ENCODE measurements around the gene GPR162.

The GPR162 gene

DNA sequence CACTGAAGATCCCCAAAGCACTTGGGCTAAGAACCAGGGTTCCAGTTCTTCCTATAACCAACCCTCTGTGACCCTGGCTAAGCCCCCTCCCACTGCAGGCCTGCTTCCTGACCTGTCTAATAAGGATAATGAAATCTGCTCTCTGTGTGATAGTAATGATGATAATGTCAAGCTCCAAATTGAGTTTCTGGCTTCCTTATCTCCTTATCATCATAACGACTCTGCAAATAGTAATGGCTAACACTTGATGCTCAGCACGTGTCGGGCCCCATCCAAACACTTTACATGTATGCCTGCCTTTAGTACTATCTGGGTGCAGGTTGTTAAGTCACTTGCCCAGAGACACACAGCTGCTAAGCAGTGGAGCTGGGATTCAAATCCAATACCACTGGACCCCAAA lies 5.0 kb upstream of the GPR162 start:
- no peaks in the 10 kb centered on the region for H3K79me1 ChIP-seq (replicated peaks; ENCODE audit: low read length, poor library complexity, severe bottlenecking)
- no peak overlapping the region for H3K4ac ChIP-seq (ENCODE audit: low read depth in 1 of 2, low read length in 2 of 2)
- WGBS = 62% methylated on average over 3 of the region's 3 CpGs
- H2AFZ ChIP-seq (ENCODE audit: low read depth, low read length) = no peak overlapping the region
- H3K27me3 ChIP-seq (ENCODE audit: control insufficient read depth in 1 of 2, insufficient read depth in 1 of 2, low read length in 2 of 2) = peaks cover 31 to 69% of the 10 kb centered on the region in 2 experiments
- H3K4me3 ChIP-seq (ENCODE audit: insufficient read depth in 1 of 2, low read depth in 1 of 2, low read length in 2 of 2) = no peak overlapping the region
- H4K8ac ChIP-seq (ENCODE audit: low read length) = no peak overlapping the region
- no peak overlapping the region for H2BK5ac ChIP-seq (ENCODE audit: low read depth, low read length, poor library complexity, severe bottlenecking)
- no peak overlapping the region for H4K91ac ChIP-seq (ENCODE audit: low read length)
- DNase-seq = no peak
- H3K4me2 ChIP-seq (ENCODE audit: low read length, poor library complexity, severe bottlenecking) = no peak overlapping the region
- H3K18ac ChIP-seq (ENCODE audit: low read depth in 1 of 2, low read length in 2 of 2) = no peak overlapping the region
- H3K23ac ChIP-seq (ENCODE audit: low read length in 2 of 2) = no peak overlapping the region
- no peaks in the 10 kb centered on the region for H3K36me3 ChIP-seq (ENCODE audit: control insufficient read depth in 1 of 2, insufficient read depth in 2 of 2, low read depth in 1 of 2, low read length in 2 of 2)
- peaks cover 19% of the 10 kb centered on the region for H3K4me1 ChIP-seq (ENCODE audit: control insufficient read depth, insufficient read depth, low read depth, low read length)
- no peak overlapping the region for H2AK5ac ChIP-seq (ENCODE audit: low read length, severe bottlenecking)
- no peaks in the 10 kb centered on the region for H3K9me3 ChIP-seq (ENCODE audit: control insufficient read depth, low read length)
- no peak overlapping the region for H3K9ac ChIP-seq (ENCODE audit: low read length)
- no peak overlapping the region for H2BK12ac ChIP-seq (ENCODE audit: low read length in 2 of 2)
- H2BK15ac ChIP-seq (ENCODE audit: low read depth, poor library complexity, severe bottlenecking) = no peak overlapping the region
- H3K27ac ChIP-seq (ENCODE audit: low read length, poor library complexity, severe bottlenecking) = no peak overlapping the region
- no peak overlapping the region for H2BK120ac ChIP-seq (ENCODE audit: low read depth, low read length)
- H3K14ac ChIP-seq (ENCODE audit: low read length in 2 of 2) = no peak overlapping the region

DNA sequence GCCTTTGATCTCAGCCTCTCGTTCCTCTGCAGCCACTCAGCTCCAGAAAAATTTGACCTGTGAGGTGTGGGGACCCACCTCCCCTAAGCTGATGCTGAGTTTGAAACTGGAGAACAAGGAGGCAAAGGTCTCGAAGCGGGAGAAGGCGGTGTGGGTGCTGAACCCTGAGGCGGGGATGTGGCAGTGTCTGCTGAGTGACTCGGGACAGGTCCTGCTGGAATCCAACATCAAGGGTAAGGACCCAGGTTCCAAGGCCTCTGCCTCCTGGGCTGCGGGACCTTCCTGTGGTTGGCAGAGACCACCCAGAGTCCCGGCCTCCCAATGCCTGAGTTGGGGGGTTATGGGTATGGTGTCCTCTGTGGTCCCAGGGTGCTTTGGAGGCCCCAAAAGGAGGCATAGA lies 4.5 kb upstream of the GPR162 start:
- H3K4me2 ChIP-seq (ENCODE audit: low read length, poor library complexity, severe bottlenecking) = no peak overlapping the region
- no peak overlapping the region for H3K4me3 ChIP-seq (ENCODE audit: insufficient read depth in 1 of 2, low read depth in 1 of 2, low read length in 2 of 2)
- H2AK5ac ChIP-seq (ENCODE audit: low read length, severe bottlenecking) = no peak overlapping the region
- H3K36me3 ChIP-seq (ENCODE audit: control insufficient read depth in 1 of 2, insufficient read depth in 2 of 2, low read depth in 1 of 2, low read length in 2 of 2) = no peaks in the 10 kb centered on the region
- no peak overlapping the region for H3K9ac ChIP-seq (ENCODE audit: low read length)
- H3K14ac ChIP-seq (ENCODE audit: low read length in 2 of 2) = no peak overlapping the region
- no peak for DNase-seq
- no peak overlapping the region for H2BK5ac ChIP-seq (ENCODE audit: low read depth, low read length, poor library complexity, severe bottlenecking)
- no peak overlapping the region for H2BK120ac ChIP-seq (ENCODE audit: low read depth, low read length)
- no peaks in the 10 kb centered on the region for H3K79me1 ChIP-seq (replicated peaks; ENCODE audit: low read length, poor library complexity, severe bottlenecking)
- H3K27ac ChIP-seq (ENCODE audit: low read length, poor library complexity, severe bottlenecking) = no peak overlapping the region
- H3K27me3 ChIP-seq (ENCODE audit: control insufficient read depth in 1 of 2, insufficient read depth in 1 of 2, low read length in 2 of 2) = peaks cover 35 to 73% of the 10 kb centered on the region in 2 experiments
- H3K9me3 ChIP-seq (ENCODE audit: control insufficient read depth, low read length) = no peaks in the 10 kb centered on the region
- WGBS = 88% methylated on average over 8 of the region's 8 CpGs
- no peak overlapping the region for H3K4ac ChIP-seq (ENCODE audit: low read depth in 1 of 2, low read length in 2 of 2)
- H4K91ac ChIP-seq (ENCODE audit: low read length) = no peak overlapping the region
- H2AFZ ChIP-seq (ENCODE audit: low read depth, low read length) = no peak overlapping the region
- peak overlapping the region; percentile 16 for H2BK15ac ChIP-seq (ENCODE audit: low read depth, poor library complexity, severe bottlenecking)
- H2BK12ac ChIP-seq (ENCODE audit: low read length in 2 of 2) = no peak overlapping the region
- no peak overlapping the region for H3K18ac ChIP-seq (ENCODE audit: low read depth in 1 of 2, low read length in 2 of 2)
- peaks cover 23% of the 10 kb centered on the region for H3K4me1 ChIP-seq (ENCODE audit: control insufficient read depth, insufficient read depth, low read depth, low read length)
- H3K23ac ChIP-seq (ENCODE audit: low read length in 2 of 2) = no peak overlapping the region
- no peak overlapping the region for H4K8ac ChIP-seq (ENCODE audit: low read length)

DNA sequence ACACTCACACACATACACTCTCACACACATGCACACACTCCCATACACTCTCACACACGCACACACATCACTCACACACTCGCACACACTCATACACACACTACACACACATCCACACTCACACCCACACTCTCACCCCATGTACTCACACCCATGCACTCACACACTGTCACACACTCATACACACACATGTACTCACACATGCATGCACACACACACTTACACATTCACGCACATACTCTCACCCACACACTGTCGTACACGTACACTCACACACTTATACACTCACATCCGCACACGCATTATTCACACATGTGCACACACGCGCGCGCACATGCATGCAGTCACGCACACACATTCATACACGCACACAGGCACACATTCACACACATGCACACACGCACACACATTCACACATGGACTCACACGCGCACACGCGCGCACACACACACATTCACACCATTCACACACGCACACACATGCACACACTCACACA lies 3.9 kb upstream of the GPR162 start:
- Histone ChIP-seq H4K8ac (ENCODE audit: low read length) (no peak overlapping the region), H2BK12ac (ENCODE audit: low read length in 2 of 2) (no peak overlapping the region), H2BK15ac (ENCODE audit: low read depth, poor library complexity, severe bottlenecking) (no peak overlapping the region), H2AFZ (ENCODE audit: low read depth, low read length) (no peak overlapping the region), H3K14ac (ENCODE audit: low read length in 2 of 2) (no peak overlapping the region), H4K91ac (ENCODE audit: low read length) (peak overlapping the region; percentile 37), H3K9me3 (ENCODE audit: control insufficient read depth, low read length) (no peaks in the 10 kb centered on the region), H3K9ac (ENCODE audit: low read length) (no peak overlapping the region), H3K4me2 (ENCODE audit: low read length, poor library complexity, severe bottlenecking) (no peak overlapping the region), H3K23ac (ENCODE audit: low read length in 2 of 2) (no peak overlapping the region), H3K27me3 (ENCODE audit: control insufficient read depth in 1 of 2, insufficient read depth in 1 of 2, low read length in 2 of 2) (peaks cover 41 to 77% of the 10 kb centered on the region in 2 experiments), H3K18ac (ENCODE audit: low read depth in 1 of 2, low read length in 2 of 2) (no peak overlapping the region), H3K4me1 (ENCODE audit: control insufficient read depth, insufficient read depth, low read depth, low read length) (peaks cover 28% of the 10 kb centered on the region), H3K4me3 (ENCODE audit: insufficient read depth in 1 of 2, low read depth in 1 of 2, low read length in 2 of 2) (peak overlapping the region in 1 of 2 experiments; percentile 35), H2BK5ac (ENCODE audit: low read depth, low read length, poor library complexity, severe bottlenecking) (no peak overlapping the region), H3K79me1 (replicated peaks; ENCODE audit: low read length, poor library complexity, severe bottlenecking) (no peaks in the 10 kb centered on the region), H3K4ac (ENCODE audit: low read depth in 1 of 2, low read length in 2 of 2) (no peak overlapping the region), H2BK120ac (ENCODE audit: low read depth, low read length) (no peak overlapping the region), H3K27ac (ENCODE audit: low read length, poor library complexity, severe bottlenecking) (no peak overlapping the region), H3K36me3 (ENCODE audit: control insufficient read depth in 1 of 2, insufficient read depth in 2 of 2, low read depth in 1 of 2, low read length in 2 of 2) (no peaks in the 10 kb centered on the region), H2AK5ac (ENCODE audit: low read length, severe bottlenecking) (no peak overlapping the region)
- DNase-seq = no peak
- WGBS = 89% methylated on average over 20 of the region's 20 CpGs

DNA sequence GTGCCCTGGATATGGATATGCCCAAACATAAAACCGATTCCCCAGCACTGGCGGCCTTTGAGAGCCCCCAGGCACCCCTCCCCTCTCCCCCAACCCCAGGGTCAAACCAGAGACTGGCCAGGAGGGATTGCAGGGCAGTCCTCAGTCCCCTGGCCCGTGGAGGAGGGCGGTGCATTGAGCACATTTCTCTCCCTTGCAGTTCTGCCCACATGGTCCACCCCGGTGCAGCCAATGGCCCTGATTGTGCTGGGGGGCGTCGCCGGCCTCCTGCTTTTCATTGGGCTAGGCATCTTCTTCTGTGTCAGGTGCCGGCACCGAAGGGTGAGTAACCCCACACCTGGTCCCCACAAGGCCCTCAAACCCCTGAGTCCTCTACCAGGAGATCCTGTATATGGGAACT lies 3.4 kb upstream of the GPR162 start:
- Histone ChIP-seq H3K27ac (ENCODE audit: low read length, poor library complexity, severe bottlenecking) (no peak overlapping the region), H3K4ac (ENCODE audit: low read depth in 1 of 2, low read length in 2 of 2) (no peak overlapping the region), H4K91ac (ENCODE audit: low read length) (no peak overlapping the region), H3K23ac (ENCODE audit: low read length in 2 of 2) (no peak overlapping the region), H3K18ac (ENCODE audit: low read depth in 1 of 2, low read length in 2 of 2) (no peak overlapping the region), H2BK120ac (ENCODE audit: low read depth, low read length) (no peak overlapping the region), H3K4me3 (ENCODE audit: insufficient read depth in 1 of 2, low read depth in 1 of 2, low read length in 2 of 2) (no peak overlapping the region), H2AFZ (ENCODE audit: low read depth, low read length) (no peak overlapping the region), H2BK5ac (ENCODE audit: low read depth, low read length, poor library complexity, severe bottlenecking) (no peak overlapping the region), H3K9me3 (ENCODE audit: control insufficient read depth, low read length) (no peaks in the 10 kb centered on the region), H2BK12ac (ENCODE audit: low read length in 2 of 2) (no peak overlapping the region), H2AK5ac (ENCODE audit: low read length, severe bottlenecking) (no peak overlapping the region), H4K8ac (ENCODE audit: low read length) (no peak overlapping the region), H3K4me2 (ENCODE audit: low read length, poor library complexity, severe bottlenecking) (no peak overlapping the region), H3K27me3 (ENCODE audit: control insufficient read depth in 1 of 2, insufficient read depth in 1 of 2, low read length in 2 of 2) (peaks cover 44 to 80% of the 10 kb centered on the region in 2 experiments), H3K36me3 (ENCODE audit: control insufficient read depth in 1 of 2, insufficient read depth in 2 of 2, low read depth in 1 of 2, low read length in 2 of 2) (no peaks in the 10 kb centered on the region), H3K14ac (ENCODE audit: low read length in 2 of 2) (no peak overlapping the region), H3K4me1 (ENCODE audit: control insufficient read depth, insufficient read depth, low read depth, low read length) (peaks cover 30% of the 10 kb centered on the region), H3K79me1 (replicated peaks; ENCODE audit: low read length, poor library complexity, severe bottlenecking) (no peaks in the 10 kb centered on the region), H3K9ac (ENCODE audit: low read length) (no peak overlapping the region), H2BK15ac (ENCODE audit: low read depth, poor library complexity, severe bottlenecking) (no peak overlapping the region)
- DNase-seq = no peak
- 69% methylated on average over 10 of the region's 10 CpGs for WGBS
